K562 (cell line): ENCODE measurements around the gene HPSE2. TPM values are rescaled to one million over a fixed set of nuclear protein-coding genes. Genes with fewer than 3 reads are reported as not detected.

ENCODE experiments used
- ATAC-seq: fragments of 200-7000 bp; cut with Tn5 transposase; 3 replicates; pipeline ENCODE4 v1.9.1; 2020; ENCODE audit warnings: moderate library complexity
- BruUV-seq: library from RNA; stranded (reverse); fragments of 400-500 nt; replicated peaks from 2 replicates; lab custom pipeline; 2021; lab: Mats Ljungman, UMichigan
- CTCF ChIA-PET: fragments of 300-600 bp; formaldehyde crosslinking; extraction: SDS; loops from one replicate; lab custom pipeline; 2021; ENCODE audit warnings: low intra/inter-chr PET ratio; lab: Yijun Ruan, JAX
- POLR2A ChIA-PET: fragments of 300-600, 350-650 bp; sonication (Branson Sonifier 250); formaldehyde crosslinking; extraction: SDS; loops from one replicate; lab custom pipeline; 2021; ENCODE audit warnings: antibody characterized with exemption, inconsistent platforms; lab: Yijun Ruan, JAX
- DNase-seq, 4 experiments: peaks; one replicate each; pipeline versions ENCODE4 v3.0.0 to v3.0.0-alpha.2; 2011 to 2018; ENCODE audit warnings: low spot score in 3 of 4, mixed read lengths in 3 of 4; ENCODE audit errors: extremely low read depth in 1 of 4
- FAIRE-seq: peaks from 2 replicates; lab custom pipeline; 2011; peaks lifted over from hg19 to GRCh38; lab: Jason Lieb, UNC
- H2AFZ ChIP-seq: 2 replicates; pipeline ENCODE4 v1.6.0; 2011; ENCODE audit warnings: low read depth, low read length, control low read depth, inconsistent platforms
- H3K27ac ChIP-seq: fragments of 200-600 bp; 3 replicates; pipeline ENCODE4 v1.8.0; 2011; ENCODE audit warnings: low read depth, mild to moderate bottlenecking, control low read depth, inconsistent platforms, low read length, moderate library complexity, mixed read lengths; ENCODE audit errors: extremely low read depth
- H3K27me3 ChIP-seq, 2 experiments: fragments of 300-600 bp in 1 of 2; 2 replicates in 1 of 2; 3 replicates in 1 of 2; pipeline versions ENCODE4 v1.6.0 to v1.8.0; 2011; ENCODE audit warnings: inconsistent platforms in 2 of 2, low read length in 2 of 2, mild to moderate bottlenecking in 1 of 2, mixed read lengths in 1 of 2, moderate library complexity in 1 of 2; ENCODE audit not compliant: control insufficient read depth in 2 of 2, insufficient read depth in 2 of 2
- H3K36me3 ChIP-seq: fragments of 300-600 bp; 3 replicates; pipeline ENCODE4 v1.8.0; 2011; ENCODE audit warnings: mild to moderate bottlenecking, low read length, inconsistent platforms; ENCODE audit not compliant: control insufficient read depth, insufficient read depth
- H3K4me1 ChIP-seq, 2 experiments: fragments of 200-600 bp in 1 of 2; replicated peaks in 1 of 2; 2 replicates in 1 of 2; 3 replicates in 1 of 2; pipeline versions ENCODE4 v1.5.1 to v1.8.0; 2011; ENCODE audit warnings: inconsistent platforms in 2 of 2, low read length in 2 of 2, mild to moderate bottlenecking in 1 of 2, mixed read lengths in 1 of 2, moderate library complexity in 1 of 2; ENCODE audit not compliant: control insufficient read depth in 2 of 2, insufficient read depth in 2 of 2
- H3K4me2 ChIP-seq: 2 replicates; pipeline ENCODE4 v1.6.1; 2011; ENCODE audit warnings: low read length, control low read depth, inconsistent platforms, mixed read lengths; ENCODE audit not compliant: insufficient read depth
- H3K4me3 ChIP-seq: fragments of 200-600 bp; sonication (generic), shearing (Covaris generic); 2 replicates; pipeline ENCODE4 v1.5.1; 2016; ENCODE audit warnings: control low read depth, inconsistent platforms
- H3K79me2 ChIP-seq: fragments of 200-600 bp; 3 replicates; pipeline ENCODE4 v1.8.0; 2011; ENCODE audit warnings: low read length, inconsistent platforms; ENCODE audit not compliant: control insufficient read depth, insufficient read depth
- H3K9ac ChIP-seq, 2 experiments: 2 replicates each; pipeline versions ENCODE4 v1.6.0 to v1.6.1; 2011; ENCODE audit warnings: low read depth in 2 of 2, low read length in 2 of 2, control low read depth in 1 of 2, inconsistent platforms in 1 of 2, mild to moderate bottlenecking in 1 of 2, mixed read lengths in 1 of 2; ENCODE audit not compliant: insufficient read depth in 1 of 2
- H3K9me1 ChIP-seq: one replicate; pipeline ENCODE4 v1.6.0; 2011; ENCODE audit warnings: inconsistent platforms, mild to moderate bottlenecking, low read length, moderate library complexity; ENCODE audit not compliant: control insufficient read depth, insufficient read depth
- H3K9me3 ChIP-seq: replicated peaks from 2 replicates; pipeline ENCODE4 v1.5.1; 2011; ENCODE audit warnings: low read depth, low read length, inconsistent platforms; ENCODE audit not compliant: control insufficient read depth, insufficient read depth
- H4K20me1 ChIP-seq: replicated peaks from 2 replicates; pipeline ENCODE4 v1.6.1; 2011; ENCODE audit warnings: low read length, inconsistent platforms, mixed read lengths; ENCODE audit not compliant: control insufficient read depth, insufficient read depth
- ARID2 ChIP-seq: fragments of 450-650 bp; IDR thresholded peaks from 2 replicates; pipeline ENCODE4 v1.6.1; 2017; ENCODE audit warnings: antibody characterized with exemption, mild to moderate bottlenecking
- ATF1 ChIP-seq, 2 experiments: fragments of 450-650 bp in 1 of 2; IDR thresholded peaks; 2 replicates each; pipeline ENCODE4 v1.6.1; 2016; ENCODE audit warnings: missing compliant biosample characterization in 1 of 2, missing genetic modification characterization in 1 of 2
- CREB1 ChIP-seq, 2 experiments: sonication (generic) in 1 of 2; formaldehyde crosslinking in 1 of 2; IDR thresholded peaks; 2 replicates each; pipeline versions ENCODE4 v1.6.1 to v1.8.0; 2012 to 2022; ENCODE audit warnings: inconsistent platforms in 1 of 2, mild to moderate bottlenecking in 1 of 2, missing genetic modification reagents in 1 of 2, moderate library complexity in 1 of 2
- MCM2 ChIP-seq: fragments of 450-650 bp; IDR thresholded peaks from 2 replicates; pipeline ENCODE4 v1.6.1; 2017; ENCODE audit warnings: low read depth, mild to moderate bottlenecking
- MCM5 ChIP-seq: fragments of 450-650 bp; IDR thresholded peaks from 2 replicates; pipeline ENCODE4 v1.6.1; 2016; ENCODE audit warnings: low read depth
- POLR2G ChIP-seq: fragments of 200-400 bp; formaldehyde crosslinking; IDR thresholded peaks from 2 replicates; pipeline ENCODE4 v1.6.1; 2017; ENCODE audit warnings: low read depth, mild to moderate bottlenecking, antibody characterized with exemption, low read length, moderate library complexity
- TAF1 ChIP-seq: IDR thresholded peaks from 2 replicates; pipeline ENCODE4 v1.6.1; 2011; ENCODE audit warnings: mild to moderate bottlenecking, low read length, moderate library complexity; ENCODE audit not compliant: insufficient read depth, control insufficient read depth, severe bottlenecking; ENCODE audit errors: extremely low read depth
- TSC22D4 ChIP-seq: fragments of 450-650 bp; IDR thresholded peaks from 2 replicates; pipeline ENCODE4 v1.6.1; 2016; ENCODE audit warnings: missing genetic modification characterization, missing biosample characterization, control low read depth
- WGBS: fragments of 100-300 bp; shearing (Covaris generic); methylation state at CpG from one replicate; pipeline ENCODE4 v1.1.6; 2016; ENCODE audit warnings: low coverage, mixed read lengths; ENCODE audit not compliant: insufficient coverage; ENCODE audit errors: missing lambda C conversion rate; 5-methylcytosine and 5-hydroxymethylcytosine counted together
- in situ Hi-C: fragments of 300-500 bp; cut with MboI; formaldehyde crosslinking; loops from 4 replicates; pipeline ENCODE4 v1.15.0; 2018; ENCODE audit warnings: inconsistent platforms, mixed read lengths
- intact Hi-C: fragments of 100-400 bp; cut with micrococcal nuclease; formaldehyde crosslinking; loops from 2 replicates; pipeline ENCODE4 v1.14.2; 2022
- polyA plus RNA-seq, 8 experiments: library from polyadenylated mRNA; depleted of rRNA in 4 of 8; stranded (reverse) in 5 of 8; unstranded in 3 of 8; fragments of >200 nt; fragmentation: Nextera tagmentation in 2 of 8; fragmentation: Illumina TruSeq in 1 of 8; extraction: Ambion mirVana in 2 of 8; extraction: Trizol in 1 of 8; gene quantifications; 2 replicates each; pipeline versions ENCODE4 v1.2.1 to v1.2.3, GENCODE V29; 2011 to 2014; ENCODE audit warnings: inconsistent platforms in 1 of 8, missing spikeins in 1 of 8
- total RNA-seq, 7 experiments: library from RNA; depleted of rRNA in 6 of 7; stranded (reverse); fragments of >200 nt in 6 of 7; fragmentation: Illumina TruSeq in 2 of 7; extraction: Trizol in 2 of 7; gene quantifications; 2 replicates each; pipeline versions ENCODE4 v1.2.1 to v1.2.3, GENCODE V29; 2011 to 2021; ENCODE audit warnings: low replicate concordance in 1 of 7
- TF ChIP-seq, protein P1 (sequence below): fragments of 450-650 bp; IDR thresholded peaks from 2 replicates; pipeline ENCODE4 v1.6.1; 2017; ENCODE audit warnings: antibody characterized with exemption
- TF ChIP-seq, protein P2 (sequence below): fragments of 450-650 bp; IDR thresholded peaks from 2 replicates; pipeline ENCODE4 v1.6.1; 2017; ENCODE audit warnings: antibody characterized with exemption, mild to moderate bottlenecking

The HPSE2 gene
- total and polyA plus RNA-seq, 9 of the 15 experiments (the other 6 are each of a cell fraction or from before 2014, with no cell fraction given): 0.03 to 0.10 (median 0.04) TPM; not detected in 2

DNA sequence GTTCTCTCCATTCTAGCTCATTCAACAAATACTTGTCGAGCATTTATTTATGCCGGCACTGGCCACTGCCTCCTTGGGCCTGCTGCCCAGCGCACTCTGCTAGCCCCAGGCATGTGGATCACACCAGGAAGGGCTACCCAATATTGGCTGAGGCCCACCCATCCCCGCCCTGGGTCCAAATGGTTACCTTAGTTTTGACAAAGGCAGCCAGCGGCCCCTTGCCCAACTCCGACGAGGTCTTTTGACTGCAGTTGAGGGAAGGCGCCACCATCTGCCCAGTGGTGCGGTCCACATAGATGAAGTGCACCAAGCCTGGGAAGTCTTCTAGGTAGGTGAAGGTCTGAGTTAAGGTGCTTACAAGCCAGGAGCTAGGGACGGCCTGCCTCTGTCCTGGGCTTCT, 813.5 kb downstream of the HPSE2 start:
- CTCF ChIA-PET: no interaction called here
- FAIRE-seq: no peak

DNA sequence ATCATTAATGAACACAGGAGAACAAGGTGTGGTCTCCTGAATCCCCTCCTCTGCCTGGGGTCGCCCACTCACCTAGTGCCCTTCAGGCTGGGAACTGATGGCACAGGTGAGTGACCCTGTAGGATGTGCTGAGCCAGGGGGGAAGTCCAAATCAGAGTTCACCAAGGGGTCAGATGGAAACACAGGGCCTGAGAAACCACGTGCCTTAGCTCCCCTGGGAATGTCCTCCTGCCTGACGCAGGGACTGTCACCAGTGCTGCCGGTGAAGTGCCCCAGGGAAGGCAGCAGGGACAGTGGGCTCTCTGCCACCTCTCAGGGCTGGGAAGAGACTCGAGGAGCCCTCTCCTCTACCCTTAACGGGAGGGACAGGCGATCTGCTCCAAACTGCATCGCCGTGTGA, 814.9 kb downstream of the HPSE2 start:
- Histone ChIP-seq H3K4me1 (peaks cover 0 to 16% of the 10 kb centered on the region in 2 experiments; a peak in 3 of 5 replicates), H3K9me3 (no peaks in the 10 kb centered on the region), H3K79me2 (no peaks in the 10 kb centered on the region), H3K4me3 (no peak overlapping the region), H3K36me3 (peaks cover 31% of the 10 kb centered on the region; the same call in 2 of the 3 replicates), H3K27me3 (no peaks in the 10 kb centered on the region), H3K4me2 (no peak overlapping the region), H3K27ac (no peak overlapping the region), H4K20me1 (no peaks in the 10 kb centered on the region), H3K9me1 (no peaks in the 10 kb centered on the region), H2AFZ (no peak overlapping the region), H3K9ac (no peak overlapping the region)
- in situ Hi-C loops (loop anchor here (10.0 kb wide), 1 partner anchor 244 kb away; no protein-coding TSS in a partner anchor), intact Hi-C loops (no loop called here)
- CTCF ChIA-PET: no interaction called here
- ATAC-seq: no peak
- POLR2A ChIA-PET: interaction anchor here (1.0 kb wide), 1 partner anchor 11 kb away, joined by 4 read pairs; no protein-coding TSS in a partner anchor
- FAIRE-seq: no peak
- DNase-seq: no peak
- TF ChIP-seq ATF1 (CRISPR knock-in tag; IDR thresholded peaks at IDR 0.05): no peak
- TF ChIP-seq ATF1 (tag; IDR thresholded peaks at IDR 0.05): no peak
- TF ChIP-seq, protein P1, sequence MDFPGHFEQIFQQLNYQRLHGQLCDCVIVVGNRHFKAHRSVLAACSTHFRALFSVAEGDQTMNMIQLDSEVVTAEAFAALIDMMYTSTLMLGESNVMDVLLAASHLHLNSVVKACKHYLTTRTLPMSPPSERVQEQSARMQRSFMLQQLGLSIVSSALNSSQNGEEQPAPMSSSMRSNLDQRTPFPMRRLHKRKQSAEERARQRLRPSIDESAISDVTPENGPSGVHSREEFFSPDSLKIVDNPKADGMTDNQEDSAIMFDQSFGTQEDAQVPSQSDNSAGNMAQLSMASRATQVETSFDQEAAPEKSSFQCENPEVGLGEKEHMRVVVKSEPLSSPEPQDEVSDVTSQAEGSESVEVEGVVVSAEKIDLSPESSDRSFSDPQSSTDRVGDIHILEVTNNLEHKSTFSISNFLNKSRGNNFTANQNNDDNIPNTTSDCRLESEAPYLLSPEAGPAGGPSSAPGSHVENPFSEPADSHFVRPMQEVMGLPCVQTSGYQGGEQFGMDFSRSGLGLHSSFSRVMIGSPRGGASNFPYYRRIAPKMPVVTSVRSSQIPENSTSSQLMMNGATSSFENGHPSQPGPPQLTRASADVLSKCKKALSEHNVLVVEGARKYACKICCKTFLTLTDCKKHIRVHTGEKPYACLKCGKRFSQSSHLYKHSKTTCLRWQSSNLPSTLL: no peak
- TF ChIP-seq TAF1: no peak
- TF ChIP-seq MCM2: no peak
- TF ChIP-seq CREB1 (IDR thresholded peaks at IDR 0.05): no peak
- no peak for TF ChIP-seq CREB1 (CRISPR knock-in tag; IDR thresholded peaks at IDR 0.05)
- TF ChIP-seq TSC22D4: no peak
- TF ChIP-seq MCM5: no peak
- TF ChIP-seq, protein P2, sequence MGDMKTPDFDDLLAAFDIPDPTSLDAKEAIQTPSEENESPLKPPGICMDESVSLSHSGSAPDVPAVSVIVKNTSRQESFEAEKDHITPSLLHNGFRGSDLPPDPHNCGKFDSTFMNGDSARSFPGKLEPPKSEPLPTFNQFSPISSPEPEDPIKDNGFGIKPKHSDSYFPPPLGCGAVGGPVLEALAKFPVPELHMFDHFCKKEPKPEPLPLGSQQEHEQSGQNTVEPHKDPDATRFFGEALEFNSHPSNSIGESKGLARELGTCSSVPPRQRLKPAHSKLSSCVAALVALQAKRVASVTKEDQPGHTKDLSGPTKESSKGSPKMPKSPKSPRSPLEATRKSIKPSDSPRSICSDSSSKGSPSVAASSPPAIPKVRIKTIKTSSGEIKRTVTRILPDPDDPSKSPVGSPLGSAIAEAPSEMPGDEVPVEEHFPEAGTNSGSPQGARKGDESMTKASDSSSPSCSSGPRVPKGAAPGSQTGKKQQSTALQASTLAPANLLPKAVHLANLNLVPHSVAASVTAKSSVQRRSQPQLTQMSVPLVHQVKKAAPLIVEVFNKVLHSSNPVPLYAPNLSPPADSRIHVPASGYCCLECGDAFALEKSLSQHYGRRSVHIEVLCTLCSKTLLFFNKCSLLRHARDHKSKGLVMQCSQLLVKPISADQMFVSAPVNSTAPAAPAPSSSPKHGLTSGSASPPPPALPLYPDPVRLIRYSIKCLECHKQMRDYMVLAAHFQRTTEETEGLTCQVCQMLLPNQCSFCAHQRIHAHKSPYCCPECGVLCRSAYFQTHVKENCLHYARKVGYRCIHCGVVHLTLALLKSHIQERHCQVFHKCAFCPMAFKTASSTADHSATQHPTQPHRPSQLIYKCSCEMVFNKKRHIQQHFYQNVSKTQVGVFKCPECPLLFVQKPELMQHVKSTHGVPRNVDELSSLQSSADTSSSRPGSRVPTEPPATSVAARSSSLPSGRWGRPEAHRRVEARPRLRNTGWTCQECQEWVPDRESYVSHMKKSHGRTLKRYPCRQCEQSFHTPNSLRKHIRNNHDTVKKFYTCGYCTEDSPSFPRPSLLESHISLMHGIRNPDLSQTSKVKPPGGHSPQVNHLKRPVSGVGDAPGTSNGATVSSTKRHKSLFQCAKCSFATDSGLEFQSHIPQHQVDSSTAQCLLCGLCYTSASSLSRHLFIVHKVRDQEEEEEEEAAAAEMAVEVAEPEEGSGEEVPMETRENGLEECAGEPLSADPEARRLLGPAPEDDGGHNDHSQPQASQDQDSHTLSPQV: no peak
- no TSS peak for BruUV-seq
- WGBS: 71% methylated on average over 6 of the region's 9 CpGs

More for the DNA sequence above, 813.5 kb downstream of the HPSE2 start:
- no peak overlapping the region for H3K9ac ChIP-seq
- TF ChIP-seq POLR2G (0 out of 2 replicates have a peak, but pooled peaks have one; percentile 16), ARID2 (no peak)
- POLR2A ChIA-PET: interaction anchor here (1.2 kb wide), 1 partner anchor 12 kb away, joined by 4 read pairs; no protein-coding TSS in a partner anchor
- ATAC-seq: no peak
- in situ Hi-C loops (loop anchor here (10.0 kb wide), 1 partner anchor 243 kb away; no protein-coding TSS in a partner anchor), intact Hi-C loops (no loop called here)
- no peaks in the 10 kb centered on the region for H3K79me2 ChIP-seq
- H3K27ac ChIP-seq: no peak overlapping the region
- no peak overlapping the region for H3K4me2 ChIP-seq
- H3K4me1 ChIP-seq: peaks cover 0 to 14% of the 10 kb centered on the region in 2 experiments; a peak in 1 of 5 replicates
- no peaks in the 10 kb centered on the region for H3K9me3 ChIP-seq
- no peaks in the 10 kb centered on the region for H4K20me1 ChIP-seq
- H3K36me3 ChIP-seq: peaks cover 33% of the 10 kb centered on the region; the same call in 2 of the 3 replicates
- no peaks in the 10 kb centered on the region for H3K9me1 ChIP-seq
- DNase-seq: no peak
- no peak overlapping the region for H3K4me3 ChIP-seq
- WGBS: 87% methylated on average over 7 of the region's 10 CpGs
- H3K27me3 ChIP-seq: no peaks in the 10 kb centered on the region
- H2AFZ ChIP-seq: no peak overlapping the region
- BruUV-seq: no TSS peak
